ENCODE data around the gene FARP1. TPM values are rescaled to one million over a fixed set of nuclear protein-coding genes. Genes with fewer than 3 reads are reported as not detected.

FARP1 gene
- polyA plus RNA-seq, 1 of the 3 experiments (the other 2 are of a cell fraction) = 12.0 TPM

- Histone ChIP-seq H3K4me3 (ENCODE audit: low read depth in 2 of 2, low read length in 1 of 2) (no peak overlapping the region), H3K9me2 (no peaks in the 10 kb centered on the region), H3K9ac (no peak overlapping the region), H4K20me1 (ENCODE audit: insufficient read depth) (no peaks in the 10 kb centered on the region), H2AFZ (ENCODE audit: low read depth) (peak overlapping the region; percentile 59; the same call in 1 of the 2 replicates), H3K4me2 (no peak overlapping the region), H3K36me3 (replicated peaks in 1 of 2; ENCODE audit: control insufficient read depth in 1 of 2, insufficient read depth in 2 of 2, low read length in 1 of 2) (no peaks in the 10 kb centered on the region), H3K27me3 (ENCODE audit: insufficient read depth) (no peaks in the 10 kb centered on the region), H3K9me3 (no peaks in the 10 kb centered on the region), H3K79me2 (ENCODE audit: insufficient read depth) (no peaks in the 10 kb centered on the region), H3K4me1 (ENCODE audit: control insufficient read depth in 1 of 2, insufficient read depth in 2 of 2, low read depth in 1 of 2, low read length in 1 of 2) (peaks cover 0 to 8% of the 10 kb centered on the region in 2 experiments; a peak in 1 of 4 replicates), H3F3A (replicated peaks; ENCODE audit: insufficient read depth) (no peaks in the 10 kb centered on the region), H3K27ac (ENCODE audit: low read depth in 2 of 2, low read length in 1 of 2) (peak overlapping the region in 1 of 2 experiments; percentile 57; a peak in 2 of 4 replicates)
- TF ChIP-seq PBX3 (IDR thresholded peaks at IDR 0.05) (no peak), JUND (IDR thresholded peaks at IDR 0.05) (no peak; the same call in 1 of the 2 replicates), NFIC (IDR thresholded peaks at IDR 0.05; ENCODE audit: borderline replicate concordance) (no peak), EP300 (IDR thresholded peaks at IDR 0.05; ENCODE audit: borderline replicate concordance in 1 of 2, low read depth in 1 of 2, low read length in 1 of 2) (no peak), EZH2phosphoT487 (IDR thresholded peaks at IDR 0.05; ENCODE audit: borderline replicate concordance, low read depth) (no peak), FOXJ3 (CRISPR knock-in tag; IDR thresholded peaks at IDR 0.05) (no peak), TCF12 (IDR thresholded peaks at IDR 0.05) (peak; percentile 21; the same call in 1 of the 2 replicates), FOSL2 (IDR thresholded peaks at IDR 0.05; ENCODE audit: borderline replicate concordance, low read depth) (peak; percentile 34; the same call in 1 of the 2 replicates), RAD21 (IDR thresholded peaks at IDR 0.05; ENCODE audit: low read length) (no peak), CTCF (IDR thresholded peaks at IDR 0.05) (no peak), GATA2 (CRISPR knock-in tag; IDR thresholded peaks at IDR 0.05) (no peak)
- CTCF ChIA-PET = no interaction called here
- WGBS (ENCODE audit: low lambda C conversion rate) = 77% methylated on average over 7 of the region's 7 CpGs
- no peak for DNase-seq
- POLR2A ChIA-PET = no interaction called here
Observed at GRCh38 chr13:98098516-98098915, 44.4 kb upstream of the FARP1 start.

- Histone ChIP-seq H3K27me3 (ENCODE audit: insufficient read depth) (no peaks in the 10 kb centered on the region), H3K9ac (no peak overlapping the region), H2AFZ (ENCODE audit: low read depth) (no peak overlapping the region), H3K4me2 (no peak overlapping the region), H3K4me3 (ENCODE audit: low read depth in 2 of 2, low read length in 1 of 2) (no peak overlapping the region), H3K9me2 (no peaks in the 10 kb centered on the region), H3F3A (replicated peaks; ENCODE audit: insufficient read depth) (no peaks in the 10 kb centered on the region), H4K20me1 (ENCODE audit: insufficient read depth) (no peaks in the 10 kb centered on the region), H3K36me3 (replicated peaks in 1 of 2; ENCODE audit: control insufficient read depth in 1 of 2, insufficient read depth in 2 of 2, low read length in 1 of 2) (no peaks in the 10 kb centered on the region), H3K9me3 (no peaks in the 10 kb centered on the region), H3K79me2 (ENCODE audit: insufficient read depth) (no peaks in the 10 kb centered on the region), H3K4me1 (ENCODE audit: control insufficient read depth in 1 of 2, insufficient read depth in 2 of 2, low read depth in 1 of 2, low read length in 1 of 2) (peaks cover 0 to 8% of the 10 kb centered on the region in 2 experiments; a peak in 1 of 4 replicates), H3K27ac (ENCODE audit: low read depth in 2 of 2, low read length in 1 of 2) (no peak overlapping the region)
- ChIA-PET POLR2A (no interaction called here), CTCF (no interaction called here)
- TF ChIP-seq TCF12 (IDR thresholded peaks at IDR 0.05) = no peak
- no peak for TF ChIP-seq GATA2 (CRISPR knock-in tag; IDR thresholded peaks at IDR 0.05)
- no peak for TF ChIP-seq JUND (IDR thresholded peaks at IDR 0.05)
- TF ChIP-seq RFX5 (IDR thresholded peaks at IDR 0.05; ENCODE audit: low read length) = no peak
- TF ChIP-seq IRF3 (IDR thresholded peaks at IDR 0.05; ENCODE audit: low read depth, low read length) = no peak
- TF ChIP-seq YY1 (IDR thresholded peaks at IDR 0.05; ENCODE audit: low read depth) = no peak
- no peak for TF ChIP-seq ELF1 (IDR thresholded peaks at IDR 0.05)
- no peak for TF ChIP-seq RXRA (IDR thresholded peaks at IDR 0.05; ENCODE audit: borderline replicate concordance, low read depth)
- no peak for TF ChIP-seq PBX3 (IDR thresholded peaks at IDR 0.05)
- TF ChIP-seq CHD2 (IDR thresholded peaks at IDR 0.05; ENCODE audit: low read length, partially characterized antibody) = no peak
- no peak for TF ChIP-seq EZH2phosphoT487 (IDR thresholded peaks at IDR 0.05; ENCODE audit: borderline replicate concordance, low read depth)
- TF ChIP-seq FOSL2 (IDR thresholded peaks at IDR 0.05; ENCODE audit: borderline replicate concordance, low read depth) = no peak
- no peak for TF ChIP-seq GABPA (IDR thresholded peaks at IDR 0.05; ENCODE audit: low read depth)
- TF ChIP-seq EP300 (IDR thresholded peaks at IDR 0.05; ENCODE audit: borderline replicate concordance in 1 of 2, low read depth in 1 of 2, low read length in 1 of 2) = no peak
- no peak for TF ChIP-seq POLR2AphosphoS5 (IDR thresholded peaks at IDR 0.05; ENCODE audit: low read depth, low read length)
- TF ChIP-seq RCOR1 (IDR thresholded peaks at IDR 0.05; ENCODE audit: low read length) = no peak
- no peak for TF ChIP-seq RAD21 (IDR thresholded peaks at IDR 0.05; ENCODE audit: low read length)
- TF ChIP-seq MEF2A (IDR thresholded peaks at IDR 0.05; ENCODE audit: borderline replicate concordance, low read depth) = no peak
- no peak for TF ChIP-seq SMC3 (IDR thresholded peaks at IDR 0.05; ENCODE audit: low read depth, low read length)
- no peak for DNase-seq
- WGBS (ENCODE audit: low lambda C conversion rate) = 93% methylated on average over 4 of the region's 4 CpGs
Observed at GRCh38 chr13:98099627-98100026, 43.3 kb upstream of the FARP1 start.
